HL-60/S4 treated with phorbol 12-myristate 13-acetate at 8.2 ng/mL for 4 days and 3 days (cell line): ENCODE measurements around the gene MXD1.
"Not testable (repeated sequence)": the region's sequence is repeated elsewhere in the genome, so short reads cannot be mapped to it uniquely, and the experiment has no call there.

Experiments used
- in situ Hi-C: fragments of 300-500 bp; cut with MboI; formaldehyde crosslinking; loops from 2 replicates; pipeline ENCODE4 v1.15.0; 2022; ENCODE audit warnings: low sequenced_read_pairs

The MXD1 gene

GRCh38 chr2:69950241-69950640, 35.3 kb downstream of the MXD1 start:
- in situ Hi-C loops: no loop called here

- in situ Hi-C loops: not testable (repeated sequence)
Observed at GRCh38 chr2:69950671-69951070, 35.8 kb downstream of the MXD1 start.

- in situ Hi-C loops: no loop called here
Observed at GRCh38 chr2:69952336-69953115, 37.6 kb downstream of the MXD1 start.

GRCh38 chr2:69954084-69954483, 39.2 kb downstream of the MXD1 start:
- in situ Hi-C loops: no loop called here

GRCh38 chr2:69955029-69955428, 40.1 kb downstream of the MXD1 start:
- in situ Hi-C loops: no loop called here

- in situ Hi-C loops: no loop called here
Observed at GRCh38 chr2:69956475-69956979, 41.6 kb downstream of the MXD1 start.

GRCh38 chr2:69957965-69958364, 43.1 kb downstream of the MXD1 start:
- in situ Hi-C loops: no loop called here

- in situ Hi-C loops: no loop called here
Observed at GRCh38 chr2:69958480-69958879, 43.6 kb downstream of the MXD1 start.

- in situ Hi-C loops: no loop called here
Observed at GRCh38 chr2:69959425-69959824, 44.5 kb downstream of the MXD1 start.

GRCh38 chr2:69960821-69961220, 45.9 kb downstream of the MXD1 start:
- in situ Hi-C loops: no loop called here

- in situ Hi-C loops: no loop called here
Observed at GRCh38 chr2:69961496-69961895, 46.6 kb downstream of the MXD1 start, which contains the start of gene ASPRV1. ASPRV1 (minus strand) TSS chr2:69961631; CDS start chr2:69961436, 195 bp downstream.

- in situ Hi-C loops: no loop called here
Observed at GRCh38 chr2:69962986-69963730, 48.2 kb downstream of the MXD1 start.

- in situ Hi-C loops: no loop called here
Observed at GRCh38 chr2:69964353-69964841, 49.5 kb downstream of the MXD1 start.

GRCh38 chr2:69965756-69966445, 51.0 kb downstream of the MXD1 start:
- in situ Hi-C loops: no loop called here

GRCh38 chr2:69966496-69966895, 51.6 kb downstream of the MXD1 start:
- in situ Hi-C loops: no loop called here

- in situ Hi-C loops: no loop called here
Observed at GRCh38 chr2:69968609-69969008, 53.7 kb downstream of the MXD1 start.

GRCh38 chr2:69969126-69969983, 54.4 kb downstream of the MXD1 start:
- in situ Hi-C loops: no loop called here

GRCh38 chr2:69969991-69970390, 55.1 kb downstream of the MXD1 start:
- in situ Hi-C loops: no loop called here

- in situ Hi-C loops: no loop called here
Observed at GRCh38 chr2:69972822-69973221, 57.9 kb downstream of the MXD1 start.

- in situ Hi-C loops: no loop called here
Observed at GRCh38 chr2:69973335-69973735, 58.4 kb downstream of the MXD1 start.
